Astrocyte of the hippocampus (primary cell): ENCODE data around the gene CFAP97D2.
"Not testable (repeated sequence)": the region's sequence is repeated elsewhere in the genome, so short reads cannot be mapped to it uniquely, and the experiment has no call there.

Experiments used
- DNase-seq: peaks from one replicate; pipeline ENCODE4 v3.0.0; 2011; ENCODE audit warnings: low read depth, low spot score

The CFAP97D2 gene

DNA sequence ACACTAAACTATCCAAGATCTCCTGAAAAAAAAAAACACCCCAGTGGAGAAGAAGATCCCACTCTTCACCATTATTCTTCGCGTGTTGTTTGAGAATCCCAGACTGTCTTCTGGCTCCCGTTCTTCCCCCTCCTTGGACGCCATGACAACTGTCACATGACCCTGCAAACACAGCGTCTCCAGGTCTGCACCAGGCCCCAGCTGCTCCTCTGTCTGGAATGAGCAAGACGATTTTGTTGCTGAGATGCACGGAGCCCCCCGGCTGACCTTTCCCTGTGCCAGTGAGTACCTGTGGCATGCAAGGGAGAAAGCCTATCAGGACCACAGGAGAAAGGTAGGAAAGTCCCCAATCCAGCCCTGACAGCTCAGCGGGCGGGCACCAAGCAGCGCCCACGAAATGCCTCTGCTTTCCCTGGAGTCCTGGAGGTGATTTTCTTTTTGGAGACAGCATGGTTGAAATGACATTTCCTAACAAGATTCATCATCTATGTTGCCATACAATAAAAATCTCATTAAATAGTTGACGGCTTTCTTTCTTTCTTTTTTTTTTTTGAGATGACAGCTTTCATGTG, at the start of gene CFAP97D2:
Gene CFAP97D2 (plus strand): TSS at position 171 of the 572 bp plus-strand sequence. CDS start 74 bp downstream, at position 245.
- DNase-seq, result no peak

DNA sequence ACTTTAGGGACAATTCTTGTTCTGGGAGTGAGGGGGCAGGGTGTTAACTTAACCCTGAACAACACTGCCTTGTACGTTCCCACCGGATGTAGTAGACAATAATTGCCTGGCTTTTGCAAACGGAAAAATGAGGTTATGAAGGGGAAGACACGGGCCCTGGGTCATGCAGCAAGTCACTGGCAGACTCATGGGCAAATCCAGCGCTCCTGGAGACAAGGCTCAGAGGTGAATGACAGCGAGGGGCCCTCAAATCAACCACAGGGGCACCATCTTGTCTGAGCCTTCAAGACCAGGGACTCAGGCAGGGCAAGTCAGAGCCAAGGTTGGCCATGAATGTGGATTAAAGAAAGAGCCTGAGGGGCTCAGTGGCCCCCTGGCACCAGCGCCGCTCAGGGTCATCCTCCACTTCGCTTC, 49.4 kb upstream of the CFAP97D2 start:
- DNase-seq, result no peak

DNA sequence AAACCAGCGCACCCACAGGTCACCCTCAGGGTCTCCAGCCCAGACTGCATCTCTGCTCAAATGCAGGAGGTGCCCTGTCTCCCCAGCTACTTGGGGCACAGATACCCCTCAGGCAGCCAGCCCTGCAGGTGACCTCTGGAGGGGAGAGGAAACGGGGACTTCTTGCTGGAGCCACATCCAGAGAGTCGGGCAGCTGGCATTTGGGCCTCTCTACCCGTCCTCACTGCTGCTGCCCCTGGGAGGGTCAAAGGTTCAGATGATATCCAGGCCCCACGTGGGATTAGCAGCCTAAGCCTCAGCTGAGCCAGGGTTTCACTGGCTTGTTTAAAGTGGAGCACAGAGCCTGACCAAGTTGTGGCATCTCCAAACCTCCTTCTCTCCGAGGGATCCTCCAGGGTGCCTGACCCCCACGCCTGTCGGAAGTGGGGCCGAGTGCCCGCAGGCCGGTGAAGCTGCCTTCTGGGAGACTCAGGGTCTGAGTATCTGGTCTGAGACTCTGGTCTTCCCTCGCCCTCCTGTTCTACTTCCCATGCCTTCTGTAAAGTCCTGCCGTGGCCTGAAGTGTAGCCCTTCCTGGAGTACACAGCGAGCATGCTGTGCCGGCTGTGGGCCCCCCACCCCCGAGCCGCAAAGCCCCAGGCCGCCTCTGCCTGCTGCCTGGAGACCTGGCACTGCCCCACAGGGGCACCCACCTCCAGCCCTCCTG, 48.8 kb upstream of the CFAP97D2 start:
- DNase-seq, result no peak

DNA sequence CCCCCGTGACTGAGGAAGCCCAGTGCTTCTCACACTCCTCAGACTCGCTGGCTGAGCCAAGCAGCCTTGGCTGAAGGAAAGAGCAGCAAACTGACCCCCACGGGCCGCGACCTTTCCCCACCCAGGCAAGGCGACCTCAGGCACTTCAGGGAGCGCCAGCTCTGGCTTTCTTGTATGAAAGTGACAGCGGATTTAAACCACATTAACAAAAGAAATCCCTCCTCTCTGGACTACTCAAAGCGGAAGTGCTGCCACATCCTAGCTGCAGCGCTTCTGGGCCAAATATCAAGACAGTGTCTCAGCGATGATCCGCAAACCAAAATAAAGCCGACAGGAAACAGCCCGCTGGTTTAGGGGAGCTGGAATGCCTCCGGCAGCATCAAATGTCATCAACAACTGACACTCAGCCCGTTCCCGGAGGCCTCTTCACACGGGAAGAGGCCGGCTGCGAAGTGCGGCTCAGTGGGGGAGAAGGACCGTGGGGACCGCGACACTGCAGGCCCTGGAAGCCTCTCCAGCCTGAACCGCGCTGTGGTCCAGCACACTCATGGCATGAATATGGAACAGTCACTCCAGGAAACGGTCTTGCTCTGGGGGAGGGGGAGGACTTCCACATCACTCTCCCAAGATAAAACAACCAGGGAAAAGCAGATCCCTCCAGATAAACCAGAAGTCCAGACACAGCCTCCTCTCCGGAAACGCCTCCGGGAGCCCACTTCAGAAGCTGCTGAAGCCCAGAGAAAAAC, 48.0 kb upstream of the CFAP97D2 start:
- peak; percentile 89 for DNase-seq

DNA sequence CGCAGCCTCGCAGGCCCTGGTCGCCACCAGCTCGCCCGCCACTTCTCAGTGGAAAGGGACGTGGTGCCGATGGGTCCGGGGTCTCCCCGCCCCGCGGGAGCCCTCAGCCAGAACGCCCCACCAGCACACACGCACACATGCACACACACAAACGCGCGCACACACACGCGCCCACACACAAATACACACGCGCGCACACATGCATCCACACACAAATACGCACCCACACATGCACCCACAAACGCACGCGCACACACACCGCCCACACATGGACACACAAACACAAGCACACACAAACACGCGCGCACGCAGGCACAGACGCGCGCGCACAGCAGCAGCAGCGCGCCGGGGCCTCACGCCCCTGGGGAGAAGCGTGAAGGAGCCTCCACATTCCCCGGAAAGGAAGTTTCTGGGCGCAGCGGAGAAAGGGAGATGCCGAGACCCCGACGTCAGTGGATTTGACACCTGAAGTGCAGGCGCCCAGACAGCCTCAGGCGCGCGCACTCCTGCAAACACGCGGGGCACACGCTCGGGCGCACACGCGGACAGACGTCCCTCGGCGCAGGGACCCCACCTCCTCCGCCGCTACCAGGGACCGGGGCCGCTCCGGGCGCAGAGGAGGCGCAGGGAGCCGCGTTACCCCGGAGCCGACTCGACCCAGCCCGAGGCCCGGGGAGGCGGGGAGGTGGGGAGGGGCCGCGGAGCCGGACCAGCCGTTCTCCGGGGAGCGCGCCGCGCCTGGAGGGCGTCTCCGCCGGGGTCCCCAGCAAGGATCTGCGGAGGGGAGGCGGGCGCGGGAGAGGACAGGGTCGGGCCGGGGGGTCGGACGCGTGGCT, 47.3 kb upstream of the CFAP97D2 start:
- DNase-seq, result peak; percentile 65

DNA sequence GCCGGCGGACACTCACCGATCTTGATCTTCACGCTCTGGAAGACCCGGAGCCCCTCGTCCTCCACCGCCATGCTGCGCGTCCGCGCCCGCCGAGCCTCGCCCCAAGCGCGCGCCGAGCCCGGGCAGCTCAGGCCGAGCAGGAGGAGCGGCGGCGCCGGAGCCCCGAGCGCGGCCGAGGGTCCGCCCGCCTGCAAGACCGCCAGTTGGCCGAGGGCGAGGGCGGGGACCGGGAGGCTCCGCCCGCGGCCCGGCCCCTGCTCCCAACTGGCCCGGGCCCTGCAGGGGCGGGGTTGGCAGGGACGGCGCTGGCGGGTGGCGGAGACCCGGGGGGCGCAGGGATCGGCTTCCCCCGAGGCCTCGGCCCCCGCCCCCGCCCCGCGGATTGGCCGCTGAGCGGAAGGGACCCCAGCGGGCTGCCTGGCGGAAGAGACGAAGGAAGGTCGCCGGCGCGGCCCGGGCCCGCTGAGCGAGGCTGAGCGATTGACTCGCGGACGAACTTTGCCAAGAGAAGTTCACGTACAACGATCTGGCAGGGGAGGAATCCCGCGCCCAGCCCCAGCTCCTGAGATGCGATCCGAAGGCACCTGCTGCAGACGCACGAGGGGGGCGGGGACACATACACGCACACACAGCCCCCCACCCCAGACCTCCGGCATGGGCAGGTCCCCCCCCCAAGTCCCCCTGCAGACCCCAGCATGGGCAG, 46.5 kb upstream of the CFAP97D2 start, which contains the start of gene RASA3:
Gene RASA3 (minus strand): TSS at position 205 of the 703 bp plus-strand sequence. CDS start 134 bp downstream, at position 71.
- peak; percentile 95 for DNase-seq

DNA sequence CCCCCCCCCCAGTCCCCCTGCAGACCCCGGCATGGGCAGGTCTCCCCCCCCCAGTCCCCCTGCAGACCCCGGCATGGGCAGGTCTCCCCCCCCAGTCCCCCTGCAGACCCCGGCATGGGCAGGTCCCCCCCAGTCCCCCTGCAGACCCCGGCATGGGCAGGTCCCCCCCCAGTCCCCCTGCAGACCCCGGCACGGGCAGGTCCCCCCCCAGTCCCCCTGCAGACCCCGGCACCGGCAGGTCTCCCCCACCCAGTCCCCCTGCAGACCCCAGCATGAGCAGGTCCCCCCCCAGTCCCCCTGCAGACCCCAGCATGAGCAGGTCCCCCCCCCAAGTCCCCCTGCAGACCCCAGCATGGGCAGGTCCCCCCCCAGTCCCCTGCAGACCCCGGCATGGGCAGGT, 45.9 kb upstream of the CFAP97D2 start:
- DNase-seq, result not testable (repeated sequence)

DNA sequence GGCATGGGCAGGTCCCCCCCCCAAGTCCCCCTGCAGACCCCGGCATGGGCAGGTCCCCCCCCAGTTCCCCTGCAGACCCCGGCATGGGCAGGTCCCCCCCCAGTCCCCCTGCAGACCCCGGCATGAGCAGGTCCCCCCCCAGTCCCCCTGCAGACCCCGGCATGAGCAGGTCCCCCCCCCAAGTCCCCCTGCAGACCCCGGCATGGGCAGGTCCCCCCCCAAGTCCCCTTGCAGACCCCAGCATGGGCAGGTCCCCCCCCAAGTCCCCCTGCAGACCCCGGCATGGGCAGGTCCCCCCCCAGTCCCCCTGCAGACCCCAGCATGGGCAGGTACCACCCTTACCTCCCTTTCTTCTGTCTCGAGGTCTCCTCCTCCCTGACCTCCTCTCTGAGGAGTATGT, 45.5 kb upstream of the CFAP97D2 start:
- DNase-seq, result not testable (repeated sequence)

DNA sequence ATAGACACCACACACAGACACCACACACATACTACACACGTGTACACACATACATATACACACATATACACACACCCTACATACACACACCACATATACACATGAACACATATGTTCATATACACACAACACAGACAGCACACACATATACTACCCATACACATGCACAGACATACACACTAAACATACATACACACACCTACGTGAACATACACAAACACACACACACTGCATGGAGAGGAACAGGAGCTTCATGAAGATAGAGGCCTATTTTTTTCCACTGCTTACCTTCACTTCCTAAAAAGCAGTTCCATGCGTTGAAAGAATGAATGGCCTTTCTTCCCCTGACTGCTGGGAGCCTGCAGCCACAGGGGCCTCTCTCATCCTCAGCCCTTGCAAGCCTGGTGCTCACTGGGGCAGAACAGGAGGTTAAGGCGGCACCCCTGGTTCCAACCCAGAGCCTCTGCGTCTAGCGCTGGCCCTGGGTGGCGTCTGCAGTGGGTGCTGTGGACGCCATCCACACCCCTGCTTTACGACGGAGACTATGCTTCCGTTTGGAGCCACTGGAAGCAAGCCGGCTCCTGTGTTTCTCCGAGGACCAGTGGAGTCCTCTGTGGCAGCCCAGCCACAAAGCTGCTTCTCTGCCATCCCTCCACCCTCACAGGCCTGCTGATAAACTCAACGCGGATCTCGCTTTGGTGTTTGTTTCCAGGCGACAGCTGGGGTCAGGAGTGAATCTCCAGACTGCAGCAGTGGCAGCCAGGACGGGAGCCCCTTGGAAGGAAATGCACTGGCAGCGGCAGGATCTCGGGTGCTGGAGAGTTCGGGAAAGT, 44.7 kb upstream of the CFAP97D2 start:
- no peak for DNase-seq

DNA sequence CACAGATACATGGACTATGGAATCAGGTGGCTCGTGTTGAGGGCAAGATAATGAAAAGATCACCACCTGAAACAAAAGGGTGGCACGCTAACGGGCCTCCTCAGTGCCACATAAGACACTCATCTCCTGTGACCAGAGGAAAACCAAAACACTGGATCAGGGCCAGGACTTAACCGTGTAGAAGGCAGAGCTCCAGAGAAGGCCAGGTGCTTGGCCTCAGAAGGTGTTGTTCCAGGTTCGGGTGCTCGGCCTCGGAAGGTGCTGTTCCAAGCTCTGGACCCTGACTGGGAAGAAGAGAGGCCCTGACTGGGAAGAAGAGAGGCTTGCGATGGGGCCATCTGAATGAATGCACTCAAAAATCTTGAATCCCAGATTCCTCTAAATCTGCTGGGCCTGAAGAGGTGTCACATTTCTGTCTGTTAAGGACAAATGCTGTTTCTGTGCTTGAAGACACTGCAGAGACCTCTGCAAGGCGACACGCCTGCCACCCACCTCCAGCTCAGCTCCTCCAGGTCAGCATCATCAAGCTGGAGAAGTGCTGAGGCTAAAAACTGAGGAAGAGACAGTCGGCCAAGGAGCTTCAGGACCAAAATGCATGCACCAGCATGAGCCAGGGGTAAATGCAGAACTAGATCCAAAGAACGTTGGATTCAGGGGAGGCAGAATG, 44.0 kb upstream of the CFAP97D2 start:
- no peak for DNase-seq

DNA sequence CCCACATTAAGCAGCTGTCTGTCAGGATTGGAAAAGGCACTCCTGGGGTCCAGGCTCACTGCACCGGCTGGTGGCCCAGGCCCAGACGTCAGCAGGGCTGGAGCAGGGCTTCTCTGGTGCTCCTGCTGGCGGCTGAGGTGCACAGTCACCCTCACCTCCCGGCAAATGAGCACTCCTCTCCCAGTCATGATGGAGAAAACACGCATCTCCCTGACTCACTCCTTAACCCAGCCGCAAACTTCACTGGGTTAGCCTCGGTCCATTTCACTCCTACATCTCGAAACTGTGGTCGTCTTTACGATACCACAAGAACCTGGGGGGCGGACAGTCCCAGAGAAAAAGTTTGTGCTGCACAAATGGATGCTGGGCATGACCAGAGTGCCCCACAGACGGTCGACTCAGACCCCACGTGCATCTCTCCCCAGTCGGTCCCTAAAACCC, 43.3 kb upstream of the CFAP97D2 start:
- DNase-seq, result no peak

DNA sequence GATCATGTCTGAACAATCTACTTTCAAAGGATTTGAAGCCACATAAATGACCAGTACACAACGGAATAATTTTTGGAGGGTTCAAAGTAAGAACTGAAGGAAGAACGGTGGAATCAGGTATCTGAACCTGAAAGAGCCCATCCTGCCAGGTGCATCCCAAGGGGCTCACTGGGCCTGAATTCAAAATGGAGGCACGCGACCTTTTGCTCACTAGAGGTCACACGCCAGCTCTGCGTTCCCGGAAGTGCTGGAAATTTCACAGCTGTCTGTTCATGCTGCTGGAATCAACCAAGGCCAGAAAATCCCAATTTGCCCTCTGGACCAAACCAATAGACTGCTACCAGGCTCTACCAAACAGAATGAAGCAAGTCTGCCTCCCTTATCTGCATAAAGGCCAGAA, 42.5 kb upstream of the CFAP97D2 start:
- DNase-seq, result no peak

DNA sequence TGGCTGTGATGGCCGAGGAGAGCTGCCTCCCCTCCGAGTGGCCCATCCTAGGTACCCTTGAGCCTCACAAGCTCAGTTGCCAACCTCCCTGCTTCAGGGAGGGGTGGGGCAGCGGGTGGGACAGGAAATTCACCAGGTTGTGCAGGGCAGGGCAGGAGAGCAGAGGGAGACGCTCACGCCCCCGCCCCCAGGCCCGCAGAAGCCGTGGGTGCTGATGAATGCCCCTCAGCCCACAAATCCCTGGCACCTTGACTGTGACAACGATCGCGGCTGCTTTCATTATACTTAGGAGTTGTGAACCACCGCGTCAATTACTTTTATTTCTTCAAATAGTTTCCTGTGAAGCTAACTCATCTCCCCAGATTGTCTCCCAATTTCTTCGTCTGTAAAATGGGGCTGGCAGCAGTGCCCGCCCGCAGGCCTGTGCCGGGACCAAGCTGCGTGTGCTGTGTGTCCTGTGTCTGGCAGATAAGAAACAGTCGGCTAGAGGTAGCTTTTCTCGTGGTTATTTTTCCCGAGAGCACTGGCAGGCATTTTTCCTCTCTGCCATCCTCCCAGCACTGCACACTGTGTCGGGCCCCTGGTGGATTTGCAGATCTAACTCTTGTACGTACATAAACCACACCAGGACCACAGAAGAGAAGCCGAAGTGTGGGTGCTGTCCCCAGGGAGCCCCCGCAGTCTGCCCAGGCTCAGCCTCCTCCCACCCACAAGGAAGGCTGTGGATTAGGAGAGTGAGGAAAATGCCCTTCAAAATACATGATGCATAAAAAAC, 38.7 kb upstream of the CFAP97D2 start:
- no peak for DNase-seq

DNA sequence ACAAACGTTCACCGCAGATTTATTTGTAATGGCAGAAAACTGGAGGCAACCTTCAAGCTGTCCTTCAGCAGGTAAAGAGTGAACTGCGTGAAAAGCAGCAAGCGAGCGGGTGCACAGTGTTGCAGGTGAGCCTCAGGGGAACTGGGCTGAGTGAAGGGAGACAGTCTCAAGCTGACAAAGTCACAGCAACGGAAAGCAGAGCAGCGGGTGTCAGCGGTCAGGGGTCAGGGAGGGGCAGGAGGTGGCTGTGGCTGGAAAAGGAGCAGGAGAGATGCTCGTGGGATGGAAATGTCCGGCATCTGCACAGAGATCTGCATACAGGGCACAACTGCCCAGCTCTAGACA, 38.2 kb upstream of the CFAP97D2 start:
- DNase-seq, result no peak

DNA sequence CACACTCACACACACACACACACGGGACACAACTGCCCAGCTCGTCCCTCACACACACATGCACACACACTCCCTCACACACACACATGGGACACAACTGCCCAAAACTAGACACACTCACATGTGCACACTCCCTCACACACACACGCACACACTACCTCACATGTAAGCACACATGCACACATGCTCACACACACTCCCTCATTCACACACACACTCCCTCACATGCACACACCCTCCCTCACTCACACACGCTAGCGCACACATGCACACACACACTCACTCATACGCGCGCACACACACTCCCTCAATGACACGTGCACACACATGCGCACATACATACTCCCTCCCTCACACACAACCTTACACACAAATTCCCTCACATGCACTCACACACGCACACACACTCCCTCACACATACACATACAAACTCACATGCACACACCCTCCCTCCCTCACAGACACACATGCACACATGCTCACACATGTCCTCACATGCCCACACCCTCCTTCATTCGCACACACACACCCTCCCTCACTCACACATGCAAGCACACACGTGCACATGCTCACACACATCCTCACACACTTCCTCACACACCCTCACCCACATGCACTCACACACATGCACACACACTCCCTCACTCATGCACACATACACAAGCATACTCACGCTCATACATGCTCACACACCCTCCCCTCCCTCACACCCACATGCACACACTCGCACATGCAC, 37.6 kb upstream of the CFAP97D2 start:
- DNase-seq, result no peak

DNA sequence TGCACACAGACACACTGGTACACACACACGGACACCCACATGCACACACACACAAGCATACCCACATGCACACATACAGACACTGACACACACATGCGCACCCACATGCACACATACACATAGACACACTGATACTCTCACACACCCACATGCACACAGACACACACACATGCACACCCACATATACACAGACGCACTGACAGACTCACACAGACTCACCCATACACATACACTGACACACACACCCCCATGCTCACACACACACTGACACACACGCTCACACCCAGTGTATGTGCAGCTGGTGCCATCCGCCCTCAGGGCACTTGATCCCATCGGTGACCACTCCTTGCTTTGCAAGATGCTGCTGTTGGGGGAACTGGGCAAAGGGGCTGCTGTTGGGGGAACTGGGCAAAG, 36.9 kb upstream of the CFAP97D2 start:
- no peak for DNase-seq

DNA sequence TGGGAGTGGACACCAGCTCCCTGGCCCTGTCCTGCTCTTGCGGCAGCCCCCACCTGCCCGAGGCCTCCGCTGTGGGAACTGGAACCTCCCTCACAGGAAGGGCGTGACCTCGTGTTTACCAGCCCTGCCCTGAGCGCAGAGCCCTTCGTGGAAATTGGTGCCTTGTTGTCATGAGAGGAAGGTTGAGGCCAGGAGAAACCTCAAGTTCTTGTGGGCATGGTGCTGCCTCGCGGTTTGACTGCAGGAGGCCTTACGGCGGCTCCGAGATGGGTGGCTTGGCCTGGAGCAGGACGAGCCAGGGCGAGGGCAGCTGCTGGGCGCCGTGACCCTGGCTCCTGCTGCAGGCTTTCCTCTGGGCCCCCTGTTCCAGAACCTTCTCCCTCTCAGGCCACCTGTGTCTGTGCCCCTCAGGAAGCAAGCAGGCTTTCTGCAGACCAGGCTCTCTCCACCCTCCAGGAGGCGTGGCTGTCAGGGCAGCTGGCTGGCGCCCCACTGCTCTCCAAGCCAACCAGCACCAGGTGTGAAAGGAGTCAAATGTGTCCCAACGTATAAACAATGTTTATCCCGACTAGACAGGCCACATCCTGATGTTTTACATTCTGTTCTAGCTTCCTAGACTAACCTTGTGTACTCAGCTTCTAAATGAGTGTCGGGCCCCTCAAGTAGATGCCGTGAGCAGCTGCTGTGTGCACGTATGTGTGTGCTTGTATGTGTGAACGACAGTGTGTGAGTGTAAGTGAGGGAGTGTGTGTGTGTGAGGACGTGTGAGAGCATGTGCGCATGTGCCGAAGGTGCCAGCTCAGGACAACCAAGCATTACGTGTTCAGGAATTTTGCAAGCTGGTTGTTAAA, 36.2 kb upstream of the CFAP97D2 start:
- no peak for DNase-seq
